GM21619 (cell line): ENCODE results near the gene CRB2.
A peak's percentile ranks its signal among the peaks of the same experiment; 100 is the strongest.

Experiments
- ATAC-seq: cut with Tn5 transposase; IDR thresholded peaks from one replicate; pipeline ENCODE4 v1.9.1; 2021; ENCODE audit not compliant: unreplicated experiment

CRB2 gene

GRCh38 chr9:123355761-123356431, at the start of gene CRB2:
Gene CRB2, plus strand, starts transcription at chr9:123356197. Its CDS starts 64 bp downstream, at chr9:123356261.
- no peak for ATAC-seq

DNA sequence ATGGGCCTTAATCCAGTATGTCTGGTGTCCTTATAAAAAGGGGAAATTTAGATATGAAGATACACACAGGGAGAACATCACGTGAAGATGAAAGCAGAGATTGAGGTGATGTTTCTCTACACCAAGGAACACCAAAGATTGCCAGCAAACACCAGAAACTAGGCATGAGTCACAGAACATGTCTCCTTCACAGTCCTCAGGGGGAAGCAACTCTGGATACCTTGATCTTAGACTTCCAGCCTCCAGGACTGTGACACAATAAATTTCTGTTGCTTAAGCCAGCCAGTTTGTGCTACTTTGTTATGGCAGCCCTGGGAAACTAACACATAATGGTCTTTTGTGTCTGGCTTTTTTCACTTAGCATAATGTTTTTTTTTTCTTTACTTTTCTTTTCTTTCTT, 46.4 kb upstream of the CRB2 start:
- no peak for ATAC-seq

DNA sequence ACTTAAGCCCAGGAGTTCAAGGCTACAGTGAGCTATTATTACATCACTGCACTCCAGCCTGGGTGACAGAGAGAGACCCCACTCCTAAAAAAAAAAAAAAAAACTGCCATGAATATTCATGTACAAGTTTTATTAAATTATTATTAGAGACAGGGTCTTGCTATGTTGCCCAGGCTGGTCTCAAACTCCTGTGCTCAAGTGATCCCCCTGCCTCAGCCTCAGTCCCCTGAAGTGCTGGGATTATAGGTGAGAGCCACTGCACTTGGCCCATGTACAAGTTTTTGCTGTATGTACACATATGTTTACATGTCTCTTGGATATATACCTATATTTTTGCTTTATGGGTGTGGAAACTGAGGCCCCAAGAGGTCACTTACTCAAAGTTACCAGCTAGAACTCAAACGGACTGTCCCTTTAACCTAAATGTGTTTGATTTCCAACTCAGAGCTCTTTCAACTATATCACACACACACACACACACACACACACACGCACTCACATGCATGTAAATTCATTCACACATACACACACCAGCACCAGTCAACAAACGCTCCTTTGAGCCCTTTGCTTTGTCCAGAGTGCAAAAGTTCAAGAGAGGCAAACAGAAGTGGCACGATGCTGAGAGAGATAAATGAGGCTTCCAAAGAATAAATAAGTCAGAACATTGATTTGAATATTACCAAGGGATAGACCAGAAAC, 45.3 kb upstream of the CRB2 start:
- no peak for ATAC-seq

DNA sequence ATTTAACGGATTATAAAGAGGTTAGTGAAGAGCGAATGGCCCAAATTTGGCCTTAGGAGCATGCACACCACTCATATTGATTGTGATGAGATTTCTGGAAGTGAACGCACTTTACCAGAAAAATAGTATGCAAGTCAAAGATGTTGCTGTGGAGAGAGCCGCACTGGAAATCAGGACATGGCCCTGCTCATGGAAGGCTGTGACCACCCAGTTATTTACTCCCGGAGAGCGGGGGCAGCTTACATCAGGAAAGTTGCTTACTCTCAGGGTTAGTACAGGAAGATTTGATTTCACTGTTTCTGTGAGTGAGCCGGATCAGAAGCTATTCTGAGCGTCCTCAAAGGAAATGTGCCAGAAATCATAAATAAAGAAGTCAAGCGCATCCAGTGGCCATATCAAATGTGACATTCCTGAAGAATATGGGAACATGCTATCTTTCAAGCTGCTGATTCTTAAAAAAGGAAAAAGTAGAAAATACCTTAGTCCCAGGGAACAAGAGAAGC, 44.7 kb upstream of the CRB2 start:
- no peak for ATAC-seq

GRCh38 chr9:123312306-123312877, 43.6 kb upstream of the CRB2 start:
- no peak for ATAC-seq

GRCh38 chr9:123314617-123315016, 41.4 kb upstream of the CRB2 start:
- ATAC-seq = no peak

DNA sequence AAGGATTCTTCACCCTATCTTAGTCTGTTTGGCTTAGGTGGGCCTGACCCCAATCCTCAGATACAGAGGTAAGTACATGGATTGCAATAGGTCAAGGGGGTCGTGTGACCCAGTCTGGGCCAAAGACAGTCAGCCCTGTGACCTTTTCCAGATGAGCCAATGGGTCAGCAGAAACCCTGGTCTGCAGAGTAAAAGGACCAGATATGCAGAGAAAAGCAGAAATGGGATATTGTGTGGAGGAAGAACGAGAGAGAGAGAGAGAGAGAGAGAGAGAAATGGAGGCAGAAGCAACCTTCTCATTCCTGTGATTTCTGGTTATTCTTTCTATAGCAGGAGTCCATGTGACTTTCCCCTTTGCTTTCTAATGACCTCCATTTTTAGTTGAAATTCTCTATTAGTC, 40.4 kb upstream of the CRB2 start:
- ATAC-seq = no peak

DNA sequence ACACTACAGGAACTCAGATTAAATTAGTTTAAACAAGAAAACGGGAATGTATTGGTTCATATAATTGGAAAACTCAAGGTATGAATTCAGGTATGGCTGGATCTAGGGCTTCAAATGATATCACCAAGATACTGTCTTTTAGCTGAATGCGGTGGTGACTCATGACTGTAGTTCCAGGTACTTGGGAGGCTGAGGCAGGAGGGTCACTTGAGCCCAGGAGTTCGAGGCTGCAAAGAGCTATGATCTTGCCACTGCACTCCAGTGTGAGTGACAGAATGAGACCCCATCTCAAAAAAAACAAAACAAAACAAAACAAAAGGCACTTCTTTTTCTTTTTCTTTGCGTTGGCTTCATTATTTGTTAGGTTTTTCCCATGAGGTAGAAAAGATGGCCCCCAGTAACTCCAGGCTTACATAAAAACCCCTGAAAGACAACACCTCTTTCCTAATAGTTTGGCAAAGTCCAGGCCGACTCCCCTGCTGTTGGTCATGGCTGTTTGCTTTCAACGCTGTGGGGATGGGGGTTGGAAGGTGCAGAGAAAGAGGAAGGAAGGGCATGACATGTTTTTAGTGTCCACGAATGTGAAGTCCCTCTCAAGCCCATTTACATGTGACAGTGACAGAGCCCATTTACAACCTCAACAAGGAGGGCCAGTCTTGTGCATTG, 39.8 kb upstream of the CRB2 start:
- ATAC-seq = no peak

DNA sequence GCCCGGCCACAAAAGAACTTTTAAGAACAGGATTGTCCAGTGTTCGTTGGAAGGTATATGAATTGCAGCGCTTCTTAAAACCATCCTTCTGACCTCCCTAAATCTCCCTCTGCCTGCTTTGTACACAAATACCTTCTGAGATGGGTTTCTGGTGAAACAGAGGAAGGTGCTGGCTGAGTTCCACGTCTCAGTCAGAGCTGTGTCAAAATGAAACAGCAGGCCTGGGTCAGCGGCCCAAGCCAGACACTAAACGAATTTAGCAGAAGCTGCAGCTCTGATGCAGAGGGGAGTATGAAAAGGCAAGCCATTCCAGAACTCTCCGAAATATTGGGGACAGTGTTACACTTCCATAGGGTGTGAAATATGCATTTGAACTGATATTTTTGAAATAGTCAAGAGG, 37.8 kb upstream of the CRB2 start:
- peak; percentile 74 for ATAC-seq

GRCh38 chr9:123318961-123319421, 37.0 kb upstream of the CRB2 start:
- ATAC-seq = no peak

DNA sequence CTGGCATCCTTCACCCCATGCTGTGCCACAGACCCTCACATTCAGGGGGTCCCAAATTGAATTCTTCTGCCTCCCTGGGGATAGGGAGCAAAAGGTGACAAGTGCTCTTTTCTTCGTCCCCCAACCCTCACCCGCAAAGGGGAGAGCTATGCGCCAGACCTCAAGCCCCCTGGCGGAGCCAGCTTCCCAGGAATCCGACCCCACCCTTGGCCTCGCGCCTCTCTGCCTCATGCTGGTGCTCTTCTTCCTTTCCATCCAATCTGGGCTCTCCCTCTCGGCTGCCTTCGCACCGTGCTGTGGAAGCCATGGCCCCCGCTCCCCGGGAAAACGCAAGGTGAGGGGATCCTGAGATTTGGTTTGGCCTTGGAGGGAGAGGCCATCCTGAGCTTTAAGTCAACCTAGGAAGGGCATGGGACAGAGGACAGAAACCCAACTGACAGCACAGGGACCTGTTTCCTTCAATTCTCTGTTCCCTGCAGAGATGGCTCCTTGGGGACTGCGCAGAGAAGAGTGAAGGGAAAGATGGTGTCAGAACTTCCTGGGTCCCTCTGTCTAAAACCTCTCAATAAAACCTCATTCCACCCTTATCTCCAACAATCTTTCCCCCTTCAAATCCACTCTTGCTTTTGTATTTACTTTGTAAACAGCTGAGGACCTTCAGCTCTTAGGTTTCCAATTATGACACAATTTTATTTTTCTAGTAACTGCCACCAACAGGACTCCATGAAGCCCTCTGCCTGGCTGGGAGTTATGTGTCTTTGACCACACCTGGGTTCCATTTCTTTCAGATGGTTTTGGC, 36.3 kb upstream of the CRB2 start:
- no peak for ATAC-seq

GRCh38 chr9:123320814-123321213, 35.2 kb upstream of the CRB2 start:
- no peak for ATAC-seq

GRCh38 chr9:123321616-123322272, 34.3 kb upstream of the CRB2 start:
- ATAC-seq = no peak

- ATAC-seq = peak; percentile 59
Observed at GRCh38 chr9:123322273-123323195, 33.5 kb upstream of the CRB2 start.

DNA sequence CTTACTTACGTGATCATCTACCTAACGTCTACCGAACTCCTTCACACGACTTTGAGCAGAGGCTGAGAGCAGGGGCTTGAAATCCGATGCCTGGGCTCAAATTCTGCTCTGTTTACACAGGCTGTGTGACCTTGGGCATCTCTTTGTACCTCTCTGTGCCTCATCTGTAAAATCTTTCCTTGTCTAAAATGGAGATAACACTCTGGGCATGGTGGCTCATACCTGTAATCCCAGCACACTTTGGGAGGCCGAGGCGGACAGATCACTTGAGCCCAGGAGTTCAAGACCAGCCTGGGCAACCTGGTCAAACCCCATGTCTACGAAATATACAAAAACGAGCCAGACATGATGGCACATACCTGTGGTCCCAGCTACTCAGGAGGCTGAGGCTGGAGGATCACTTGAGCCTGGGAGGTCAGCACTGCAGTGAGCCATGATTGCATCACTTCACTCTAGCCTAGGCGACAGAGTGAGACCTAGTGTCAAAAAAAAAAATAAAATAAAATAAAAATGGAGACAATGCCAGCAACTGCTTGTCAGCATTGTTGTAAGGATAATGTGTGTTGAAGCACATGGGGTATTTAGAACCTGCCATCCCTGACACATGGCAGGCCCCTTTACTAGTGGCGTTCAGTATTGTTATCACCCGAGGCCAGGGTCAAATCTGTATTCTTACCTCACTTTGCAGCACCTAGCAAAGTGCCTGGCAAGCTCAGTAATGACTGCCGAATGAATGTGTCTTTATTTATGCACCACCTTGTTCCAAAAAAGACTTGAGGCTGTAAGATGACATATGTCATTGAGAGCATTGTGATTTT, 32.6 kb upstream of the CRB2 start:
- no peak for ATAC-seq

DNA sequence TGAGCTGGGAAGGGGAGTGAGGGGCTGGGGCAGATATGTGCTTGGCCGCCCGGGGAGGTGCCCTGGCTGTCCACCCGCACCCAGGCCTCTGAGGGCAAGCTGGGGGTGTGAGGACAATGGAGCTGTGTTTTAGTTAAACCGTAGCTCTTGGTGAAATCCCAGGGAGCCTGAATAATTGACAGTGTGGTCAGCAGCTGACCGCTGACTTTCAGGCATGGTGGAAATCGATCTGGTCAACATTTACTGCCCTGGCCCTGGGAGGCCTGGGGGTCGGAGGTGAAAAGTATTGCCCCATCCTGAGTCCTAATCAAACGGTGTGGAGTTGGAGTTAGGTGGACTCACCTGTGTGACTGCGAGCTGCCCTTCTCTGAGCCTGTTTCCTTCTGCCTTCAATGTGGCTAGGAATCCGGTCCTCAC, 31.2 kb upstream of the CRB2 start:
- ATAC-seq = no peak

- ATAC-seq = no peak
Observed at GRCh38 chr9:123326187-123326586, 29.8 kb upstream of the CRB2 start.

- peak; percentile 34 for ATAC-seq
Observed at GRCh38 chr9:123326662-123327093, 29.3 kb upstream of the CRB2 start.
